Posterior cingulate gyrus (tissue), 11 donors: Measurements from ENCODE around the gene TRIM33.
A peak's percentile ranks its signal among the peaks of the same experiment; 100 is the strongest.
"Not testable (repeated sequence)": the region's sequence is repeated elsewhere in the genome, so short reads cannot be mapped to it uniquely, and the experiment has no call there.

Experiments used
- DNase-seq, 10 donors: peaks; one replicate each; pipeline versions ENCODE4 v3.0.0 to v3.0.0-alpha.2; 2020 to 2021; ENCODE audit warnings: mixed read lengths in 3 of 10
- intact Hi-C: fragments of 100-400 bp; cut with DNase I; formaldehyde crosslinking; loops from one replicate; pipeline ENCODE4 v1.15.1; 2023

TRIM33 gene

DNA sequence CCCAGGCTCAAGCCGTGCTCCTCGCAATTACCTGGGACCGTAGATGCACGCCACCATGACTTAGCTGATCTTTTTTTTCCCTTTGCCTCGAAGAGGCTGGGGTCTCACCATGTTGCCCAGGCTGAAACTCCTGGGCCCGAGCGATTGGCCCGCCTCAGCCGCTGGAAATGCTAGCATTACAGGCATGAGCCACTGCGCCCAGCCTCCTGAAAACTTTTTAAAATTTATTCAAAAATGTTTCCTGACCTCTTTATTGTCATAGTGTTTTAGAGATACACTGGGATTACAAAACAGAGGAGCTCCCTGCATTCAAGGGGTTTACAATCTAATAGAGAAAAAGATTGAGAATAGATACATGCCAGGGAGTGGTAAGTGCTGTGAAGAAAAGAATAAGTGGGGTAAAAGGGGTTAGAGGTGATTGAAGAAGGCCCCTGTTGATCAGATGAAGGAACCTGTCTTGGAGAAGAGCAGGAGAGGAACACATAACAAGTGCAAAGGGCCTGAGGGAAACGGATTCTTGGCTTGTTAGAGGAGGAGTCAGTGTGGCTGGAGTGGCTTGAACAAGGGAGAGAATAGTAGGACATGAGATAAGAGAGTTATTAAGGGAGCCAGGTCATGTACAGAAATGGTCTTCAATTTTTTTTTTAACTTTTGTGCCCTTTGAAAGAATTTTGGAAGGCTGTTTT, 1.7 kb upstream of the TRIM33 start:
- DNase-seq, result no peak
- intact Hi-C loops, result loop anchor here (5.0 kb wide), 1 partner anchor 245 kb away; the partner anchor contains the start of gene CSDE1

DNA sequence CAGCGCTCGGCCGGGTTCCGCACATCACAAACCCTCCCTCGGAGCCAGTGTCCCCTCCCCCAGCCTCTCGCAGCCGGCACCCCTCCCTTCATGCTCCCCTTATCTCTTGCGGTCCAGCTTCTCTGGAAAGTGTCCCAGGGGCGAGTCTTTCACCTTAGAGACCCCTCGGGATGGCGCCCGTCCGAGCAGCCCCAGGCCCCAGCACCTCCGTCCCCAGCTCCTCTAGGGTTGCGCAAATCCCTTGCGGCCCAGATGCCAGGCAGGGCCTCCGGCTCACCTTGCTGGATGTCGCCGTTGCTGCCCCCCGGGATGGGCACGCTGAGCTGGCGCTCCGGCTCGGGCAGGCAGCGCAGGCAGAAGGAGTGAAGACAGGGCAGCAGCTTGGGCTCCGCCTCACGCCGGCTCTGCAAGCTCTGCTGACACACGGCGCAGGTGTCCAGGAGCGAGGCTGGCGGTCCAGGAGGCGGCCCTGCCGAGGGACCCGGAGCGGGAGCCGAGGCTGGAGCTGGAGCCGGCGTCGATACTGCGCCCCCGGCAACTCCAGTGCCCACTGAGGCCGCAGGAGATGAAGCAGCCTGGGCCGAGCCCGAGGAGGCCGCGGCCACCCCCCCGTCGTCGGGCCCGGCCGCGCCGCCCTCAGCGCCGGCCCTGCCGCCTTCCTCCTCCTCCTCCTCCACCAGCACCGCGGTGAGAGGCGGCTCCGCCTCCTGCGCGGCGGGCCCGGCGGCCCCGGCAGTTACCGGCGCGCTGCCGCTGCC, 550 bp downstream of the TRIM33 start:
- DNase-seq, result peak; percentile 6 to 89 (median 39)
- intact Hi-C loops, result loop anchor here (1.0 to 5.0 kb wide), 3 partner anchors 71 to 247 kb away; partner anchors contain the start of genes BCAS2 and CSDE1

DNA sequence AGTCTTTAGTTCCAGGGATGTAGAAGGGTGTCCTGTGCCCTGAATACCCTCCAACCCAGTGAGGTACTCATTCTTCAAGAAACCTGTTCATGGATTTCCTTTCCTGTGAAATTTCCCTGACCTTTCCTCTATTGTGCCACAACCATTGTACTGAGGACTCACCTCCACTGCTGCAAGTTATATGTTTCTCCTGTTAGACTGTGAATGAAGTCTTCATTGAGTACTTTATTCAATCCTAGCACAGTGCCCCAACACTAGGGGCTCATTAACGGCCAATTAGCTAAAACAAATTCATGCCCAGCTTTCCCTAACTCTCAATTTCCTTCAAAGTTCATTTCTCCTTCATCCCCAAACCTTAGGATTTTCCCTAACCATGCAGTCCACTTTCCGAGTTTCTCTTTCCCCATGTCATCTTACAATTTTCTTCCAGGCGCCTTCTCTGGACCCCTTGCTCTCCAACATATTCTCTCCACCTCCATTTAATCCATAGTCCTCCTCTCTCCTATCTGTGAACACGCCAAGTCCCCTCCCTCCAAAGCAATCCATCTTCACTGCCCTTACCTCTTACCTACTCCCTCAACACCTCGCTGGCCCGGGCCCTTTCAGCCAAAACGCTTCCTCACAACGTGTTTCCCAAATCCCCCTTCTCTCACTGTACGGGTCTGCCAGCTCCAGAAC, 1.3 kb downstream of the TRIM33 start:
- intact Hi-C loops, result loop anchor here (2.0 to 5.0 kb wide), 2 partner anchors 163 to 248 kb away; partner anchors contain the start of gene CSDE1
- DNase-seq, result no peak

DNA sequence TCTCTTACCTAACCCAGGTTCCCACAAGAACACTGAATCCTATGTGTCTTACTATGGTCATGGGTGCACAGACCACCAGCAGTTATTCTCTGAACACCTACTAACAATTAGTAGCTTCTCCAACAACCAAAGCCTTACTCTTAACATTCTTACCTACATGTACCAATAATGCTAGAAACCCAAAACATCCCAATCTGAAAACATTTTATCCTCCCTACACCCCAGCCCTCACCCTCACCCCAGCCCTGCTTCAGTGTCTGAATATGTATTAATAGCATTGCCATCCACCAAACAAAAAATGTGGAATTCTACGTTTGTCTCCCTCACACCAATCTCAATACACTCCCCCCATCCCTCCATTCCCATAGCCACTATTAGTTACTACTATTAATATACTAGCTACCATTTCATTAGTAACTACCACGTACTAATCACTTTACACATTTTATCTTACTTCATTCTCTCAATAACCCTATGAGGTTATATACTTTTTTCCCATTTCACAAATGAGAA, 2.6 kb downstream of the TRIM33 start:
- intact Hi-C loops, result no loop called here
- DNase-seq, result no peak

DNA sequence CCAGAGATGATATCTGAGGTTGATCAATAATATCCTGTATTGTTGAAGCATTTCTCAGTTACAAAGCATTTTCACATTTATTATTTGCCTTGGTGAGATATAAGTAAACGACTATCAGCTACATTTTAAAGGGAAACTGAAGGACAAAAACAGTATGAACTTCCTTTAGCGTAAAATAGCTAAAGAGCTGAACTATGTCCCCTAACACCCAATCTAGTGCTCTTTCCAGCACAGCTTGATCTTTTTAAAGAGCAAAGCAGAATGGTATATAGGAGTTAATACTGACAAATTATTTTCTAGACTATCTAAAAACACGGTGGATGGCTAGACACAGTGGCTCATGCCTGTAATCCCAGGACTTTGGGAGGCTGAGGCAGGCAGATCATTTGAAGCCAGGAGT, 3.5 kb downstream of the TRIM33 start:
- intact Hi-C loops, result no loop called here
- DNase-seq, result no peak

DNA sequence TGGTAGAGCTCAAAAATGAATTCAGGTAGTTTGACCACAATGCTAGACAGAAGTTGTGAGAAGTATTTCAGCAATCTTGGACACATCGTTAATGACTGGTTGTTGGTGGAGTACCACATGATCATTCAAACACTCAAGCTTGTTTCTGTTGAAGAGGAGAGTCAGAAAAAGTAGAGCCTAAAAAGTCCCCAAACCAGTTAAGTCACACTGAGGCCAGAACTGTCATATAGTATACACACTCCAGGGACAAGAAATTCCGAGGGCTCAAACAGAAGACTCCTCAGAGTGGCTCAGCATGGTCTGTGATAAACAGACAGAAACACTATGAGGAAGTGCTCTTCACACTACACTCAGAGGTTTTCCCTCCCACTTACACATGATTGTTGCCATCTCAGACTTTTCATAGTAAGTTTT, 5.8 kb downstream of the TRIM33 start:
- no peak for DNase-seq
- intact Hi-C loops, result no loop called here

DNA sequence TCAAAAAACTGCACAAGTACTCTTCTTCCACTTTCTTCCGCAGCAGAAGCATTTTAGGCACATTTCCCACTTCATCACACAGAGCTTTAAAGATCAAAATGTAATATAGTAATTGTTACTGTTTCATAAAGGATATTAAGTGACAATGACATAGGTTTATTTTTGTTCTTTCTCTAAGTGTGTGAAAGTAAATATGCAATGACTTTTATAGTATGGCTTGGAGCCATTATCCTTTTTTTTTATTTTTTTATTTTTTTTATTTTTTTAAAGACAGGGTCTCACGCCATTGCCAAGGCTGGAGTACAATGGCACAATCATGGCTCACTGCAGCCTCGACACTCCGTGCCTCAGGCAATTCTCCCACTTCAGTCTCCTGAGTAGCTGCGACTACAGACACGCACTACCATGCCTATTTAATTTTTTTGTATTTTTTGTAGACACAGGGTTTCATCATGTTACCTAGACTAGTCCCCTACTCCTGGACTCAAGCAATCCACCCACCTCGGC, 7.0 kb downstream of the TRIM33 start:
- intact Hi-C loops, result no loop called here
- DNase-seq, result no peak

DNA sequence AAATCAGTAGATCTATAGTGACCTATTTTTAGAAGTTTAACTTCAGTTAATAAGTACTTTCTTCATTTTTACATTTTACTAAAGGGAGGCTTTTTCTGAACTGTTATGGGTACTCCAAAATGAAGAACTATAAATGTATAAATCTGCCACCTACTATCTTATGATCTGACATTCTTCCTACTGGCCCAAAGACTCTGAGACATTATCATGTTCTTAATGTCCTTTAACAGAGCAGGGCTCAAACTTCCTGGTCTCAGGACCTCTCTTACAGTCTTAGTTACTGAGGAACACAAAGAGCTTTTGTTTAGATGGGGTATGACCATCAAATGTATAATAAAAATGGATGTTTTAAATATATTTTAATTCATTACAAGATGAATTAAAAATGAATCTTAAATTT, 8.9 kb downstream of the TRIM33 start:
- intact Hi-C loops, result no loop called here

DNA sequence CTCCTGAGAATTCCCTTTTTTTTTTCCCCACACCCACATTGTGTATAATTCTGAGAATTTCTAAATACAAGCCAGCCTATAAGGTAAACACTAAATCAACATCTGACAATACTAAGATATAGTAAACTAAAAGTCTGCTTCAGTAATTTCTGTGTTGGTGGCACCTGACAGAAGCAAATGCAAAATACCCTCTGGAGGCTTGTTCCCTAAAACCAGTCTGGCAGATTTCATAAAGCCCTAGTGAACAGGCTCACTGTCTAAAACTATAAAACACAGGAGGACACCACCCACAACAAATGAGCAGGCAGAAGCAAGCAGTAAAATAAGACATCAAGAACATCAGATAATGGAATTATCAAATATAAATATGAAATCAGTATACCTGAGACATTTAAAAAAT, 11.5 kb downstream of the TRIM33 start:
- intact Hi-C loops, result no loop called here
- no peak for DNase-seq

More for the DNA sequence above, 8.9 kb downstream of the TRIM33 start:
- DNase-seq, result no peak

DNA sequence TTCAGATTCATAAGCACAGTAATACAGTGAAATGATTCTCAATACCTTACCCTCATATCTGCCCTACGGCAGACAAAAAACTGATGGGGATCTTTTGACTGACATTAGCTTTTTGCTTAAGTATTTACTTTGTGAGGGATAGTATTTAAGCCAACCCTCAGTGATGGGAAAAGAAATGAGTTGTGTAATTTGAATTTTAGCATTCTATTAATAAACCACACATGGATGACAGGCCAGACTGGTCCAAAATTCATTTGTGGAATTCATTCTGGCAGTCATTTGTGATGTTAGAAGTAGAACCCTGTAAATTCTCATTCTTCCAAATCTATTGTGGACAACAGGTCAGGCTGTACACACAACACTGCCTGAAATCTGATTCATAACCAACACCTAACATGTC, 14.9 kb downstream of the TRIM33 start:
- no peak for DNase-seq
- intact Hi-C loops, result no loop called here

DNA sequence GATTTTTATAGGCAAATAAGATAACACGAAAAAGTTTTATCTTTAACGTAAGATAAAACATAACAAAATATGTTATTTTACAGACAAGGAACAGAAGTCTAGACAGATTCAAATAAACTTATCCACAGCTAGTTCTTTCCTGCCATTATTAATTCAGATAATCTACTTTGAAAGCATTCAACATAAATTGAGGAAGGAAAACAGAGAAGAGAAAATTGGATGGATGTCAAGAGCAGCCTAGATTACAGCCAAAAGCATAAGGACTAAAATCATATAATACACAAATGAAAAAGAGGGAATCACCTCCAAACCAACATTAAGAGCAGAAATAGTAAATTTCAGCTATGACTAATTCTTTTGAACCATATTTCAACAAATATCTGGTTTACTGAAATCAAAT, 15.5 kb downstream of the TRIM33 start:
- DNase-seq, result no peak
- intact Hi-C loops, result no loop called here

DNA sequence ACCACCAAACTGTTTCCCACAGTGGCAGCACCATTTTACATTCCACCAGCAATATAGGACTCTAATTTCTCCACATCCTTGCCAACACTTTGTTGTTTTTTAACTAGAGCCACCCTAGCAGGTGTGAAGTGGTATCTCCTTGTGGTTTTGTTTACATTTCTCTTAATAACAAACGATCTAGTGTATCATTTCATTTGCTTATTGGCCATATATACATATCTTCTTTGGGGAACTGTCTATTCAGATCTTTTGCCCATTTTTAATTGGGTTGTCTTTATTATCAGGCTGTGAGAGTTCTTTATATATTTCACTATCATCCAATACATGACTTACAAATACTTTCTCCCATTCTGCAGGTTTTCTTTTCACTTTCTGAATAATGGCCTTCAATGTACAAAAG, 18.0 kb downstream of the TRIM33 start:
- no peak for DNase-seq
- intact Hi-C loops, result no loop called here

DNA sequence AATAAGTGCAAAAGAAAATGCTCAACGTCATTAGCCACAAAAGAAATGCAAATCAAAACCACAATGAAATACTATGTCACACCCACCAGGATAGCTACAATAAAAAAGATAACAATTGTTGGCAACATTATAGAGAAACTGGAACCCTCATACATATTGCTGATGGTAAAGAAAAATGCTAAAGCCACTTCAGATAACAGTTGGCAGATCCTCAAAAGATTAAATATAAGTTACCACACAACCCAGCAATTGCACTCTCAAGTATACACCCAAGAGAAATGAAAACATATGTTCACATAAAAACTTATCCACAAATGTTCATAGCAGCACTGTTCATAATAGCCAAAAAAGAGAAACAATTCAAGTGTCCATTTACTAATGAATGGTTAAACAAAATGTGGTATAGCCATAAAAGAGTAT, 20.7 kb downstream of the TRIM33 start:
- DNase-seq, result no peak
- intact Hi-C loops, result no loop called here

DNA sequence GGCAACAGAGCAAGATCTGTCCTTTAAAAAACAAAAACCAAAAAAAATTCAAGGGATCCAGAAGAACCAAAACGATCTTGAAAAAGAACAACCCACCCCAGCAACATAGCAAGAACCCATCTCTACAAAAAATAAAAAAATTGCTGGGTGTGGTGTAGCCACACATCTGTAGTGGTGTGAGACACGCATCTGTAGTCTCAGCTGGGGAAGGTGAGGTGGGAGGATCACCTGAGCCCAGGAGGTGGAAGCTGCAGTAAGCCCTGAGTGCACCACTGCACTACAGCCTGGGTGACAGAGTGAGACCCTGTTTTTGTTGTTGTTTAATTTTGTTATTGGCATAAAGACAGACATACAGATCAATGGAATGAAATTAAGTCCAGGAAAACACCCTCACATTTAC, 22.3 kb downstream of the TRIM33 start:
- DNase-seq, result no peak
- intact Hi-C loops, result no loop called here

DNA sequence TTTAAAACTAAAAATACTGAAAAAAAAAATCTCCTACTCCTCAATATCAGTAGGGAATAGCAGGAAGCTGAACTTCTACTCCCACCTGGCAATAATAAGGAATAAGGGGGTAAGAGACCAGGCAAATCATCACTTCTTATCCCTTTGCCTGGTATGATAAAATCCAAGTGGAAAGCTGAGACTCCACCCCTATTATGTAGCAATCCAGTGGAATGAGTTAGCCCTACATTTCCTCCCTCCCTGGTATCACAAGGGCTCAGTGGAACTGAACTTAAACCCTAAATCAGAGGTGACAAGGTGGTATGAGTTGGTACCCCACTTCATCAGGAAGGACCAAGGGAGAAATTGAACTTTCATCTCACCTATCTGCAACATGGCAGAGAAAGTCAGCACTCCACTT, 25.7 kb downstream of the TRIM33 start:
- intact Hi-C loops, result no loop called here
- no peak for DNase-seq

DNA sequence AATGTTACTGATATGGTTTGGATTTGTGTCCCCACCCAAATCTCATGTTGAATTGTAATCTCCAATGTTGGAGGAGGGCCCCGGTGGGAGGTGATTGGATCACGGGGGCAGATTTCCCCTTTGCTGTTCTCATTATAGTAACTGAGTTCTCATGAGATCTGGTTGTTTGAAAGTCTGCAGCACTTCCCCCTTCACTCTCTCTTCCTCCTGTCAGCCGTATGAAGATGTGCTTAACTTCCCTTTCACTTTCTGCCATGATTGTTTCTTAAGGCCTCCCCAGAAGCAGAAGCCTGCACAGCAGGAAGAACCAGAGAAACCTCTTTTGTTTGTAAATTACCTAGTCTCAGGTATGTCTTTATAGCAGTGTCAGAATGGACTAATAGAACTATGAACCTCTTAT, 28.4 kb downstream of the TRIM33 start:
- no peak for DNase-seq
- intact Hi-C loops, result no loop called here

DNA sequence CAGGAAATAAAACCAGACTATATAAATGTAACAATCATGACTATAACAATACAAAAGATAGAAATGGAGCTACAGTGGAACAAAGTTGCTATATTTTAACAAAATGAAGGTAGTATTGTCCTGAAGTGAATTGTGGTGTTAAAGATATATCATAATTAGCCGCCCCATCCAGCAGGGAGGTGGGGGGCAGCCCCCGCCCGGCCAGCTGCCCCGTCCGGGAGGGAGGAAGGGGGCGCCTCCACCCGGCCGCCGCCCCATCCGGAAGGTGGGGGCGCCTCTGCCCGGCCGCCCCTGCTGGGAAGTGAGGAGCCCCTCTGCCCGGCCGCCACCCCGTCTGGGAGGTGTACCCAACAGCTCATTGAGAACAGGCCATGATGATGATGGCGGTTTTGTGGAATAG, 31.4 kb downstream of the TRIM33 start:
- intact Hi-C loops, DNase-seq: not testable (repeated sequence)

DNA sequence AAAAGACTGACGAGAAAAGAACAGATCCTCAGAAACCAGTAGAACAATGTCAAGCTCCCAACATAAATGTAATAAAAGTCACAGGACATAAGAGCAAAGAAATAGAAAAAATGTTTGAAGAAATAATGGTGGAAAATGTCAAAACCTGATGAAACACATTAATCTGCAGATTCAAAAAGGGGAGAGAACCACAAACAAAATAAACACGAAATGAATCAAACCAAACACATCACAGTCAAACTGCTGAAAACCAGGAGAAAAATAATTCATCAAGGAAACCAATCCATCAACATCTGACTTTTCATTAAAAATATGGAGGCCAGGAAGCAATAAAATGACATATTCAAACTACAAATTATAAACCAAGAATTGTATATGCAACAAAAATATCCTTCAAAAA, 31.9 kb downstream of the TRIM33 start:
- no peak for DNase-seq
- intact Hi-C loops, result no loop called here

DNA sequence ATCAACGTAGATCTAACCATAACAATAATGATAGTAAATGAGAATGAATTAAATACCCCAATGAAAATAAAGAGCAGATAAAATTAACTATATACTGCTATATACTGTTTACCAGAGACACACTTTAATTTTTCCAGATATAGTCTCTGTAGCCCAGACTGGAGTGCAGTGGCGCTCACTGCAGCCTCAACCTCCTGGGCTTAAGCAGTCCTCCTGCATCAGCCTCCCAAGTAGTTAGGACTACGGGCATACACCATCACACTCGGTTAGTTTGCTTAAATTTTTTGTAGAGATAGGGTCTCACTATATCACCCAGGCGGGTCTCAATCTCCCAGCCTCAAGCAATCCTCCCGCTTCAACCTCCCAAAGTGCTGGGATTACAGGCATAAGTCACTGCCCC, 37.2 kb downstream of the TRIM33 start:
- no peak for DNase-seq
- intact Hi-C loops, result no loop called here

DNA sequence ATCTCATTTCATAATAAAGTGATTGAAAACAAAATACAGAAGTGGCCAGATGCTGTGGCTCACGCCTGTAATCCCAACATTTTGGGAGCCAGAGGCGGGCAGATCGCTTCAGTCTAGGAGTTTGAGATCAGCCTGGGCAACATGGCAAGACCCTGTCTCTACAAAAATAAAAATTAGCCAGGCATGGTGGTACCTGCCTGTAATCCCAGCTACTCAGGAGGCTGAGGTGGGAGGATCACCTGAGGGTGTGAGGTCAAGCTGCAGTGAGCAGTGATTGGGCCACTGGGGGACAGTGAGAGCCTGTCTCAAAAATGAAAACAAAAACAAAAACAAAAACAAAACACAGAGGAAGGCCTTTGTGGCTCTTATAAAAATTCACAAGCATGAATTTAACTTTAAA, 38.6 kb downstream of the TRIM33 start:
- DNase-seq, result no peak

DNA sequence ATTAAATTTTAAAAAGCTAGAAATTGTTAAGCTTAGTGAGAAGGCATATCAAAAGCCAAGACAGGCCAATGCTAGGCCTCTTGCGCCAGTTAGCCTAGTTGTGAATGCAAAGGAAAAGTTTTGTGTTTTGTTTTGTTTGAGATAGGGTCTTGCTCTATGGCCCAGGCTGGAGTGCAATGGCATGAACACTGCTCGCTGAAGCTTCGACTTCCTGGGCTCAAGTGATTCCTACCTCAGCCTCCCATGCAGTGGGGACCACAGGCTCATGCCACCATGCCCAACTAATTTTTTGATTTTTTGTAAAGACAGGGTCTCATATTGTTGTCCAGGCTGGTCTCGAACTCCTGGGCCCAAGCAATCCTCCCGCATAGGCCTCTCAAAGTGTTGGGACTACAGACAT, 40.3 kb downstream of the TRIM33 start:
- DNase-seq, result no peak
- intact Hi-C loops, result no loop called here

More for the DNA sequence above, 38.6 kb downstream of the TRIM33 start:
- intact Hi-C loops, result no loop called here
